ENCODE data around the gene HS3ST5. TPM values are rescaled to one million over a fixed set of nuclear protein-coding genes. Genes with fewer than 3 reads are reported as not detected.

The HS3ST5 gene
- polyA plus RNA-seq, 3 donors, result not detected

DNA sequence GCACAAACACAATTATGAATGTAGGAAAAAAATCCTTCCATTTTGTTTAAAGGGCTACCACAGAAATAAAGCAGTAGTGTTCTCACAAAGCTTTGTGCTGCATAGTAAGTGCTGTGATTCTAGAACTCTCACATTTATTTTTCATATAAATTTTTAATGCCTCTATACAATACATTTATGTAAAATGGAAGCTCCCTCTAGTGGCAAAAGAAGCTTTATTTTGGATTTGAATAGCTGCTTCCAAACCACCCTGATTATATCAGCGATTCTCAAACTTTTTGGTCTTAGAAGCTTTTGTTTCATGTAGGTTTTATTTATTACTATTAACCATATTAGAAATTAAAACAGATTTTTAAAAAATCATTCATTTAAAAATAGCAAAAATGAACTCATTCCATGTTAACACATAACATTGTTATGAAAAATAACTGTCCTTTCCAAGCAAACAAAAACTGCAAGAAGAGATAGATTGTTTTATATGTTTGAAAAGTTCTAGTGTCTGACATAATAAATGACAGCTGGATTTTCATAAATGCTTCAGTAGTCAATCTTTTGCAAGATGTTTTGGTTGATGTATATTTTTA is 38.4 kb downstream of the HS3ST5 start:
- H4K20me1 ChIP-seq (ENCODE audit: insufficient read depth, low read length), result no peaks in the 10 kb centered on the region
- no CpG with 5 or more reads among the region's 1 CpG for WGBS (ENCODE audit: insufficient coverage)
- Mint-ChIP-seq H3K27me3 (ENCODE audit: low read depth in 3 of 3) (peaks cover 0 to 2% (median 0%) of the 10 kb centered on the region in 3 donors), H3K27ac (no peak overlapping the region), H3K9me3 (peaks cover 0 to 1% (median 0%) of the 10 kb centered on the region in 7 donors), H3K4me3 (no peak overlapping the region), H3K4me1 (no peaks in the 10 kb centered on the region), H3K36me3 (no peaks in the 10 kb centered on the region)
- H3K4me2 ChIP-seq (replicated peaks; ENCODE audit: extremely low read depth, low read length, poor library complexity, severe bottlenecking), result no peak overlapping the region
- H3K4me1 ChIP-seq (ENCODE audit: control insufficient read depth in 1 of 2, insufficient read depth in 2 of 2, low read length in 2 of 2), result no peaks in the 10 kb centered on the region
- H3K36me3 ChIP-seq (replicated peaks in 1 of 2; ENCODE audit: control insufficient read depth in 1 of 2, insufficient read depth in 2 of 2, low read length in 2 of 2), result no peaks in the 10 kb centered on the region
- no peaks in the 10 kb centered on the region for H3K27me3 ChIP-seq (ENCODE audit: control insufficient read depth in 2 of 2, insufficient read depth in 2 of 2, low read length in 2 of 2)
- no peak overlapping the region for H2AFZ ChIP-seq (ENCODE audit: insufficient read depth, low read depth, low read length, poor library complexity, severe bottlenecking)
- no peaks in the 10 kb centered on the region for H3K9me3 ChIP-seq (replicated peaks in 1 of 2; ENCODE audit: control insufficient read depth in 1 of 2, insufficient read depth in 1 of 2, low read length in 2 of 2)
- intact Hi-C loops (cut with micrococcal nuclease), result no loop called here
- no peak overlapping the region for H3K4me3 ChIP-seq (replicated peaks in 1 of 3; ENCODE audit: low read depth in 2 of 3, low read length in 3 of 3)
- H3K9ac ChIP-seq (ENCODE audit: insufficient read depth, low read length, poor library complexity, severe bottlenecking), result no peak overlapping the region
- no peak overlapping the region for H3K27ac ChIP-seq (ENCODE audit: low read depth in 1 of 2, low read length in 2 of 2)
- H3K79me2 ChIP-seq (ENCODE audit: insufficient read depth, low read length), result no peaks in the 10 kb centered on the region
- TF ChIP-seq, protein P1, sequence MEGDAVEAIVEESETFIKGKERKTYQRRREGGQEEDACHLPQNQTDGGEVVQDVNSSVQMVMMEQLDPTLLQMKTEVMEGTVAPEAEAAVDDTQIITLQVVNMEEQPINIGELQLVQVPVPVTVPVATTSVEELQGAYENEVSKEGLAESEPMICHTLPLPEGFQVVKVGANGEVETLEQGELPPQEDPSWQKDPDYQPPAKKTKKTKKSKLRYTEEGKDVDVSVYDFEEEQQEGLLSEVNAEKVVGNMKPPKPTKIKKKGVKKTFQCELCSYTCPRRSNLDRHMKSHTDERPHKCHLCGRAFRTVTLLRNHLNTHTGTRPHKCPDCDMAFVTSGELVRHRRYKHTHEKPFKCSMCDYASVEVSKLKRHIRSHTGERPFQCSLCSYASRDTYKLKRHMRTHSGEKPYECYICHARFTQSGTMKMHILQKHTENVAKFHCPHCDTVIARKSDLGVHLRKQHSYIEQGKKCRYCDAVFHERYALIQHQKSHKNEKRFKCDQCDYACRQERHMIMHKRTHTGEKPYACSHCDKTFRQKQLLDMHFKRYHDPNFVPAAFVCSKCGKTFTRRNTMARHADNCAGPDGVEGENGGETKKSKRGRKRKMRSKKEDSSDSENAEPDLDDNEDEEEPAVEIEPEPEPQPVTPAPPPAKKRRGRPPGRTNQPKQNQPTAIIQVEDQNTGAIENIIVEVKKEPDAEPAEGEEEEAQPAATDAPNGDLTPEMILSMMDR (IDR thresholded peaks at IDR 0.05), result peak; percentile 34
- no peak for DNase-seq

DNA sequence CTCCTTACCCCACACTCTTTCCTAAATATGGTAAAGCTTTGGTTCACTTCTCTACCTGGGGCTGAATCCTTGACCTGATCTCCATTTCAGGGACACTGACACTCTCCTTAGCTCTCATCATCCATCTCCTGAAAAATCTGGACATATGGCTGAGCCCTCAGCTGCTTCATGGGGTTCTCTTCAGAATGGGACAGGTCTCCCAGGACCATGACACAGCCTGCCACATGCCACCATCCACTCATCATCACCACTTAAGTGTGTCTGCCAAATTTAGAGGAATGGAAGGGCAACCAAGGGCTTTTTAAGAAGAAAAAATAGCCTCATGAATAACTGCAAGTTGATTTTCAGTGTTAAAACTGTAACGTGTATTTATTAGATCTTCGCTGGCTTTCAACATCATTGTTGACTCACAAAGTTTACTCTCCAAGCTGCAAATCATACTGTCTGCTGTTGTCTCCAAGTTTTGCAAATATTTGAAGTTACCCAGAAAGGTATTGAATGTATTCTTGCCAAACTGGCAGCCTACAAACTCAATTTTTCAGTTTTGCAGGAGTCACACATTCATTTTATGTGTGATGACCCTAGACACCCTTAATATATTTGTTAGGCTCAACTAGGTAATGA is 41.1 kb downstream of the HS3ST5 start:
- H3K4me3 Mint-ChIP-seq, result no peak overlapping the region
- Histone ChIP-seq H3K4me3 (replicated peaks in 1 of 3; ENCODE audit: low read depth in 2 of 3, low read length in 3 of 3) (no peak overlapping the region), H3K4me1 (ENCODE audit: control insufficient read depth in 1 of 2, insufficient read depth in 2 of 2, low read length in 2 of 2) (no peaks in the 10 kb centered on the region), H3K4me2 (replicated peaks; ENCODE audit: extremely low read depth, low read length, poor library complexity, severe bottlenecking) (no peak overlapping the region), H4K20me1 (ENCODE audit: insufficient read depth, low read length) (no peaks in the 10 kb centered on the region), H3K27ac (ENCODE audit: low read depth in 1 of 2, low read length in 2 of 2) (no peak overlapping the region), H3K36me3 (replicated peaks in 1 of 2; ENCODE audit: control insufficient read depth in 1 of 2, insufficient read depth in 2 of 2, low read length in 2 of 2) (no peaks in the 10 kb centered on the region), H3K27me3 (ENCODE audit: control insufficient read depth in 2 of 2, insufficient read depth in 2 of 2, low read length in 2 of 2) (no peaks in the 10 kb centered on the region), H3K9me3 (replicated peaks in 1 of 2; ENCODE audit: control insufficient read depth in 1 of 2, insufficient read depth in 1 of 2, low read length in 2 of 2) (no peaks in the 10 kb centered on the region), H3K79me2 (ENCODE audit: insufficient read depth, low read length) (no peaks in the 10 kb centered on the region), H2AFZ (ENCODE audit: insufficient read depth, low read depth, low read length, poor library complexity, severe bottlenecking) (no peak overlapping the region), H3K9ac (ENCODE audit: insufficient read depth, low read length, poor library complexity, severe bottlenecking) (no peak overlapping the region)
- peaks cover 0 to 5% (median 2%) of the 10 kb centered on the region in 7 donors for H3K9me3 Mint-ChIP-seq
- no peak for DNase-seq
- H3K27me3 Mint-ChIP-seq (ENCODE audit: low read depth in 3 of 3), result no peaks in the 10 kb centered on the region
- no peaks in the 10 kb centered on the region for H3K36me3 Mint-ChIP-seq
- TF ChIP-seq, protein P1 (IDR thresholded peaks at IDR 0.05), result no peak
- intact Hi-C loops (cut with micrococcal nuclease), result no loop called here
- H3K4me1 Mint-ChIP-seq, result no peaks in the 10 kb centered on the region
- WGBS (ENCODE audit: insufficient coverage), result 100% methylated on average over 2 of the region's 2 CpGs
- no peak overlapping the region for H3K27ac Mint-ChIP-seq
